Activated gamma-delta T cell treated with anti-CD3 and anti-CD28 coated beads, Interleukin-2, amount 50 U/mL, for 16 hours (primary cell): ENCODE results near the gene SRSF12.

ENCODE experiments used
- DNase-seq: peaks from one replicate; pipeline ENCODE4 v3.0.0-alpha.2; 2020; ENCODE audit warnings: low read depth

Gene SRSF12

DNA sequence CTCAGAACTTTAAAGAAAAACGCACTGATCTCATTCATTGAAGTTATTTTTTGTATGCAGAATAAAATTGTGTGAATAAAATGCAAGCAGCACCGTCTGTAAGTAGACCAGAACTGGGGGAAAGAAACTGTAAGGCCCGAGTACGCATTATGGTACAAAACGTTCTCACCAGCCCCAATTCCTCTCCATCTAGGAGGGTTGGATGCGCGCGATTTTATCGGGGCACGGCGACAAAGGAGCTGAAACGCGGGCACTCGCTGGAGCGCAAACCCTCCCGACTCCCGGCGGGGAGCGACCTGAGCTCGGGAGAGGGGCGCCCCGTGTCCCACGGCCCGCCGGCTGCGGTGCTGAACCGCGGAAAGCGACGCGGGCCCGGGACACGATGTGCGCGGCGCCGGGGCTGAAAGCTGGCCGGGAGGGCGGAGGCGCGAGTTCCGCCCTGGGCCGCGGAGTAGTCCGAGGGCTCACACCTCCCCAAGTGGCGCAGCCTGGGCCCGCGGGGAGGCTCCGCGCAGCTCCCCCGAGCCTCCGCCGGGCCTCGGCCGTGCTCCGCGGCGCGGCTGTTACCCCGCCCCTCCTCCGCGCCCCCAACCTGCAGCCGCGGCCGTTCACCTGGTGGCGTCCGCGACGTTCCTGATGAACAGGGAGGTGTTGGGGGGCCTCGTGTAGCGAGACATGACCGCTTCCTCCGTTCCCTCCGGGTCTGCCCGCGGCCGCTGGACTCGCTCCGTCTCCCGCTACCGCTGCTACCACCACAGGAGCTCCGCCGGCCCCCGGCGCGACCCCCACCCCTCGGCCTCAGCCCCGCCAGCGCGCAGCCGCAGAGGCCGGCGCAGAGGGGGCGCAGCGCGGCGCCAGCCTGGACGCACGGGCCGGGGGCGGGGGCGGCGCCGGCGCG, at the start of gene SRSF12:
TSS of gene SRSF12 (minus strand) at position 861 of the 898 bp plus-strand sequence. CDS start at position 677, 184 bp downstream.
- DNase-seq: peak; percentile 11

DNA sequence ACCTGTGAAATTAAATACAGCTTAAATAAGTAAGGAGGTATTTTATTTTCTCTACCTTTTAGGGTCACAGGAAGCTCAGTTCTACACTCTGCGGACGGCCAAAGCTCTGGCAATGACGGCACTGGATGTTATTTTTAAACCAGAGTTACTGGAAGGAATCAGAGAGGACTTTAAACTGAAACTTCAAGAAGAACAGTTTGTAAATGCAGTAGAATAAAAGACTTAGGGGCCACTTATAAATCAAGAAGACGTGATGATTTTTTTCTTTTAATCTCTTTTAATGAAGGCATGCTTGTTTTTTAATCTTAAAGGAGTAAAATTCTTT, 44.1 kb upstream of the SRSF12 start:
- no peak for DNase-seq

- no peak for DNase-seq
Measured at GRCh38 chr6:89161326-89162046, 43.6 kb upstream of the SRSF12 start.

DNA sequence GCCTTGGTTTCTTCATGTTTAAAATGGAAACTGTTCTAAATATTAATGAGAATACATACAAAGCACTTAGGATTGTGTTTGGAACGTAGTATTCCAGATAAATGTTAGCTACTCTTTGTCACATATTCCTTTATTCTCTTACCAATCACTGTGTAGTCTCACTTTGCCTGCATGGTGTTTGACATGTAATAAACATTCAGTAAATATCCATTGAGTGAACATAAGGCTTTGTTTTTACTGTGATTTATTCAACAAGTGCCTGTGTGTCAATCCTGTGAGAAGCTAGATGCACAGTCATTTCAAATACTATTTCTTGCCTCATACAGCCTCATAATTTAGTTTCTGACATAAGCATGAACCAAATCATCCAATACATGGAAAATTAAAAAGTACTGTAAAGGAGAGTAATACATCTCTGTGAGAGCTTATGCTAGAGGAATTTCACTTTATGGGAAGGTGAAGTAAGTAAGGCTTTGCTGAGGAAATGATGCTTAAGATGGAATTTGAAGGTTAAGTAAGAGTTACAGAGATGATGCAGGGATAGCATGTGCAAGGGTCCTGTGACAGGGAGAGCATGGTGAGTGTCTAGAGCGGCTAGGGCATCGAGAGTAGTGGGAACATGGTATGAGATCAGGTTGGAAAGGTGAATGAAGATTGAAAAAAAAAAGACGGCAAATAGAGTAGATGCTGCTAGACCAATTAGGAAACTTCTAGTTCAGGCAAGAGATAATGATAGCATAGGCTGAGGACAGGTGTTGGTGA, 42.6 kb upstream of the SRSF12 start:
- DNase-seq: no peak

DNA sequence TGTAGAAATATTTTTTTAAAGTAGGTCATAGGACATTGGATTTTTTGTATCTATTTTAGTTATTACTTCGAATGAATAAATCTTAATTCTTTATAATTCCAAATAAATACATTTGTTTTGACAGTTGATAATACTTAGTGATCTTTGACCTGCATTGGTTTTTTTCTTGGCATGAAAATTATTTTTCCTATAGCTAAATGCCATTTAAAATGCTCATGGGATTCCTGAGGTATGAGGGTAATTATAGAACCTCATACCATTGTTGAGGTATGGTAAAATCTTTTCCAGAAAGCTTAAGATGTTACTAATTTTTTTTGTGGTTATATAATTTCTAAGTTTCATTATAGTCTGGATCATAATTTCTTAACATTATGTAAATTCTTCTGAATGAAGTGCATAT, 36.3 kb upstream of the SRSF12 start:
- no peak for DNase-seq

- no peak for DNase-seq
Measured at GRCh38 chr6:89148016-89148750, 30.3 kb upstream of the SRSF12 start.

DNA sequence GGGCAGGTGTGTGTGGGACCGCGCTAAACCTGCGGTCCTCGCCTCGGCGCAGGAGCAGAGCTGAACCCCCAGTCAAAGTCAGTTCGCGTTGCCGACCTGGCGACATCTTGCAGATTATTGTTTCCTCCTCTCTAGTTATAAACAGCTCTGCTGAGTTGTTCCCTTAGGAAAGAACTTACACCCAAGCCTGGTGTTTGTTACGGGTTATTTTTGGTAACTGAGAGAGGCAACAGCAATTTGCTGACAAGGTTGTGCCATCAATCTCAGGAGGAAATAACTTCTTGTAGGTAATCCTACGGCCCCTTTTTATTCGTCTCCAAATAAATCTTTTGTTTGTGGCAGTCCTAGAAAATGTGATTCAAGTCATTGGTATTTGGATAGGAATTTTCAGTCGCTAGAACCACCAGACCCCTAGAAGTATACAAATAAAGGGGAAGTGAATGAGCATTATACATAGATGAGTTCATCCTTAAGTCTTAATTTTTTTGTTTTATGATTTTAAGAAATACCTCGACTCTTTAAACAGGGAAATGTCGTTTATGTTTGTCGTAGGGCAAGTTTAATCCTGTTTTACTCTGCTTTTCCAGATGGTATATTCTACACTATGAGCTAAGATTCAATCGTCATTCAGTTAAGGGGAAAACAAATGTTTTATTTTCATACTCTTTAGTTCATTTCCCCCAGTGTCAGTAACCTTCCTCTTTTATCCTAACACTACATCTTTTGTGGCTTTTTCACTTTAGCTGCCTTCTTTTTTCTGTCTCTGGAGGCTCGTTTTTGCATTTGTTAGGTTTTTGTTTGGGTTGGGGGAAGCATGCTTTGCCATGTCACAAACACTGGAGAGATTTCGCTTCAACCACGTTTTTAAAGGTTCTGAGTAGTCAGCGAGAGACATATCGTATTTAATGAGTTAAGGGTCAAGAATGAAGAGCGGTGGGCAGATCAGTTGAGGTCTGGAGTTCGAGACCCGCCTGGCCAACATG, 29.1 kb upstream of the SRSF12 start:
- DNase-seq: no peak

- peak; percentile 48 for DNase-seq
Measured at GRCh38 chr6:89145956-89146717, 28.3 kb upstream of the SRSF12 start, which contains the start of gene PM20D2. TSS of gene PM20D2 (plus strand) at chr6:89146055. CDS start at chr6:89146145, 90 bp downstream.

- peak; percentile 2 for DNase-seq
Measured at GRCh38 chr6:89145091-89145955, 27.5 kb upstream of the SRSF12 start.

DNA sequence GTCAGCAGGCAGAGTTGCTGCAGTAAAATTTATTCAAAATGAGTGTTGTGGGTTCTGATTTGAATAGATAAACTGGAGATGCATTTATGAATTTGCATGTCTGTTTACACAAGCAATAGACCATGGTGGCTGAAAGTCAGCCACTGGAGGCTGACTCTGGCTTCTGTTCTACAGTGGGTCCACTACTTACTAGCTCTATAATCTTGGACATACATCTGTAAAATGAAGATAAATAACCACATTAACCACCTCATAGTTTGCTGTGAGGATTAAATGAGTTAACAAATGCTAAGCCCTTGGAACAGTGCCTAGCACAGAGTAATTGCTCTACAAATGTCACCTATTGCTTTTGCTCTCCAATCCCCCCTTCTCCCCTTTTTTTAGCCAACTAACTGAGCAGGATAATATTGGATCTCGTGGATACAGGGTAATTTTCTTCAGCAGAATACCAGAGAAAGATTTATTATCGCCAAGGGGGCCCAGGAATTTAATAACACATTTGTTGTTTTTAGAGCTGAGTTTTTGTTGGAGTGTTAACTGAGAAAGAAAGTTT, 26.6 kb upstream of the SRSF12 start:
- no peak for DNase-seq

DNA sequence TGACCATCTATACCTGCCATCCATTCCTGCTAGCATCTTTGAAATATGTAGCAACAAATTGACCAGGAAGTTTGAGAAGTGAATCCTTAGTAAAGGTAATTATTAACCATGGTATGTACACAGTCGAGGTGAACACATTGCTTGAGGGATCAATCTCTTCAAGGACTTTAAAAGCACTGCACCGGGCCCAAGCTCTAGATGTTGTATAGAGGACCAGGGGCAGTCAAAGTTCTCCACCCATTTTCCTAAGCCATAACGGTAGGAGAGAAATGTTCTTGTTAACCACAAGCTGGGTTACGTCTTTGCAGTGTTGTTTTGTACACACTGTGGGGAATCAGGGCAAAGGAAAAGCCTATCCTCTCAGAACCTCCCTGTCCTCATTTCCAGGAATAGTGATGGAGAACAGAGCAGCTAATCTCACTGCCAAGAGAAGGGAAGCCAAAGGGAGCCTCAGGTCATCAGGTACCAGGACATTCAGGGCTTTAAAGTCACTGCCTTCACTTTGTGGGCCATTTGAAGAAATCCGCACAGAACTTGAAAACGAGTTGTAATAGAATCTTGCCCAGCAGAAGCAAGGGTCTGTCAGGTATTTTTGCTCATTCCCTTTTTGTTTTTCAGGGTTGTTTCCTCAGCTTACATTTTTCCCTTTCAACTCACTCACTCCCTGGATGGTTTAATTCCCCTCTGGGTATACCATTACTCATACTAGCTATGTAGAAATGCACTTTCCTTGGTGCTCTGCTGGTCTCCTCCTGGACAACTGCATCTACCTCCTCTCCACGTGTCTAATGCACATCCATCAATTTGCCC, 22.7 kb upstream of the SRSF12 start:
- no peak for DNase-seq

DNA sequence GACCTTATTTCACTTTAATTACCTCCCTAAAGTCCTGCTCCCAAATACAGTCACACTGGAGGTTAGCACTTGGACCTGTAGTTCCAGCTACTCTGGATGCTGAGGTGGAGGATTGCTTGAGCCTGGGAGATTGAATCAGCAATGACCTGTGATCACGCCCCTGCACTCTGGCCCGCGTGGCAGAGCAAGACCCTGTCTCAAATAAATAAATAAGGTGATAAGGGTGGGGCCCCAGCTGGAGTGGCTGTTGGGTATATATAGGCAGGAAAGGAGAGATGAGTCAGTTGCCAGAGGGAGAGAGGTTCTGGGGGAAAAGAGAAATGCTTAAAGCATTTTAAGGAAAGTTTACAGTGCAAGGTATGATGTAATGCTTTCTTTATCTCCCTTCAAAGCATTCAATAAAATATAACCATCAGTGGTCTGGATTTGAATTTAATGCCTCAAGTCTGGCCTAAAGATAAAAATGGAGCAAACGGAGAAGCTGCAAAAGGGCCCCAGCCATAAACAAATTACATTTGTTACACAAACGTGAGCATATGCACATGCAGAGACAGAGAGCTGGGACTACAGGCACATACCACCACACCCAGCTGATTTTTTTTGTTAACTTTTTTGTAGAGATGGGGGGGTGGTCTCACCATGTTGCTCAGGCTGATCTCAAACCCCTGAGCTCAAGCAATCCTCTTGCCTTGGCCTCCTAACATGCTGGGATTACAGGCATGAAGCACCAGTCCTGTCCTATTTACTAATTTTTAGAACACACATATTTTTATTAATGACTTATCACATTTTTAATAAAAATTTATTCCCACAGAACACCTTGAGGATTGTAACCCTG, 21.9 kb upstream of the SRSF12 start:
- DNase-seq: no peak

DNA sequence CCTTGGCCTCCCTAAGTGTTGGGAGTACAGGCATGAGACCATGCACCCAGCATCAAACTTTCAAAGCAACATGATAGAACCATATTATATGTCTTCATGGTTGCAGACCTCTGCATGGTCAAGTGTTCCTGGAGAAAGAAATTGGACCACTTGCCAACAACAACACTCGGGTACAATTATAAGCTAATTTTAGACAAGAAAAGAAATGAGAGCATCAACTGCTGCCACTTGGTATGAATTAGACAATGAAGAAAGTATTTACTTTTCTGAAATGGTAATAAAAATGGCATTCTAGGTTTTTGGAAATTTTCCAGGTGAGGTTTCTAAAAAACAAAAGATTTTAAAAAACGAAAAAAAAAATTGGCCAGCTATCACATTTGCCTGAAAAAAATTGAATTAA, 20.3 kb upstream of the SRSF12 start:
- no peak for DNase-seq

GRCh38 chr6:89134723-89135122, 16.9 kb upstream of the SRSF12 start:
- no peak for DNase-seq

DNA sequence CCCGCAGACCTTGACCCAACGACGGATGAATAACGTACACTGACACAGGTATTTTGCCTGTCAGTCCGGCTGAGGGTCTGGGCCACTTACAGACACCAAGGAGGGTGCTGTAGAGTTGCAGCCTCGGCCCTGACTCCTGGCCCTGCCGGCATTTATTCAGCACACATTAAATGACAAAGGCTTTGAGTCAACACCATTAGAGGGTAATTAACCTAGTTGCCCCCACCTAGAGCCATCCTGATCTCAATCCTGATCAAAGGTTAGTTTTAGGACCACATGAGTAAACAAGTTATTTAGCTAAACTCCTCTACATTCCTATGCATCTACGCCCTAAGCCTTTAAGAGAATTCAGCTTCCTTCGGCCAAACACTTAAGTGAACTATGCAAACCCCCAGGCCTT, 16.1 kb upstream of the SRSF12 start:
- no peak for DNase-seq

DNA sequence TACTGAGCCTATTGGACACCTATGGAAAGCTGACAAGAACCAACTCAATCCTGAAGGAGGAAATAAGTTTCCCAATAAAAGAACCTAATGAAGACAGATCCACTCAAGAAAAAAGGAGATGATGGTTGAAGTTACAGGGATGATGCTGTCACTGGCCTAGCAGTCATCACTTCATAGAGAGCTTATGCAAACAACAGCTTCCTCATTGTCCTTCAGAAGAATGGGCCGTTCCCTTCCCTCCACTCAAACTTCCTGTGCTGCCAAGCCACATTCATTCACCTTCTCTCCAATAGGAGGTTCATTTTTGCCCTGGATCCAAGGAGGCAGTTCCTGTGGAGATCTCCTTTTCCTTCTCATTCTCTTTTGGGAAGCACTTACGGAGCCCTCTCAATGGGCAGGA, 14.2 kb upstream of the SRSF12 start:
- DNase-seq: no peak

DNA sequence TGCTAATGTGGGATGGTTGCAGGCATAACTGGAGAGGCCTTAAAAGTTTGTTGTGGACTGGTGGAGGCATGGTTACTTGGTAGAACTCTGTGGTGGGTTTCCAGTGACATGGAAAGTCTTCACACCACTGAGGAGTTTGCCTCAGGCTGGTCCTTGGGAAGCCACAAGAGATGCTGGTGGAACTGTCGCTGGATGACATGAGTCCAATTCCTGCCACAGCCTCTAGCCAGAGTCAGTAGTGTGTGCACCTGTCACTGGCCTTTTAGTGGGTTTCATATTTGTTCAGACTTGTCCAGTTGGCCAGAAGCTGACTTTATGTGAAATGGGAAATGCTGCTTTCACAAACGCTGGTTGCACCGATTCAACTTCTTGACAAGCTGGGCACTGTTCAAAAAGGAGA, 13.7 kb upstream of the SRSF12 start:
- DNase-seq: no peak
